Measurements from ENCODE around the gene FBL. TPM values are rescaled to one million over a fixed set of nuclear protein-coding genes. Genes with fewer than 3 reads are reported as not detected.
"Not testable (repeated sequence)": the region's sequence is repeated elsewhere in the genome, so short reads cannot be mapped to it uniquely, and the experiment has no call there.

The FBL gene
- total RNA-seq, 1 experiment from 2014 or later, result 4,927 TPM

DNA sequence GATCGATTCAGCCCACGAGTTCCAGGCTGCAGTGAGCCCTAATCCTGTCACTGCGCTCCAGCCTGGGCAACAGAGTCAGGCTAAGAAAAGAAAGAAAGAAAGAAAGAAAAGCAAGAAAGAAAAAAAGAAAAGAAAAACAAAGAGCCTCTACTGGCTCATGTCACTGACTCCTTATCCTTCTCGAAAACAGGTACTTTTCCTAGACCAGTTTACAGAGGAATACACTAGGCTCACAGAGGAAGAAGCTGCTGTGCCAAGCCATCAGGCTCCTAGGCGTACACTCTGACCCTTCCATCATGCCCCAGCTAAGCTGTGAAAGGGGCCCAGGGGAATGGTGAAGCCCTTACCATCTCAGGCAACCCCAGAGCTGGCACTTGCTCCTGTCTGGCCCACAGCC, 46.3 kb upstream of the FBL start:
- in situ Hi-C loops (cut with HindIII; ENCODE audit: low pct_unique_long_range_greater_than_20kb, low sequenced_read_pairs); DNase-seq (ENCODE audit: low read depth, low spot score); H3K9me3 ChIP-seq (ENCODE audit: control insufficient read depth, insufficient read depth, low read depth, low read length); H3K27me3 ChIP-seq (ENCODE audit: control insufficient read depth, insufficient read depth, low read length); H3K27ac ChIP-seq (ENCODE audit: low read length); H3K36me3 ChIP-seq (ENCODE audit: control insufficient read depth, insufficient read depth, low read length); H3K4me3 ChIP-seq (ENCODE audit: low read depth in 2 of 2, low read length in 2 of 2); BruUV-seq (replicated peaks); H3K4me1 ChIP-seq (ENCODE audit: control insufficient read depth, insufficient read depth, low read length): not testable (repeated sequence)
- CTCF ChIA-PET, result interaction anchor here (0.6 to 4.9 kb wide), 4 partner anchors 11 to 100 kb away, joined by 3 to 37 read pairs (median 4); partner anchors contain the start of gene PSMC4
- POLR2A ChIA-PET, result interaction anchor here (0.6 kb wide), 2 partner anchors 180 to 447 kb away, joined by 4 to 12 read pairs; partner anchors contain the start of gene SUPT5H
- peak; percentile 5 for ATAC-seq
- intact Hi-C loops (cut with micrococcal nuclease; ENCODE audit: unreplicated experiment), result loop anchor here (10.0 kb wide), 1 partner anchor 242 kb away; no protein-coding TSS in a partner anchor

DNA sequence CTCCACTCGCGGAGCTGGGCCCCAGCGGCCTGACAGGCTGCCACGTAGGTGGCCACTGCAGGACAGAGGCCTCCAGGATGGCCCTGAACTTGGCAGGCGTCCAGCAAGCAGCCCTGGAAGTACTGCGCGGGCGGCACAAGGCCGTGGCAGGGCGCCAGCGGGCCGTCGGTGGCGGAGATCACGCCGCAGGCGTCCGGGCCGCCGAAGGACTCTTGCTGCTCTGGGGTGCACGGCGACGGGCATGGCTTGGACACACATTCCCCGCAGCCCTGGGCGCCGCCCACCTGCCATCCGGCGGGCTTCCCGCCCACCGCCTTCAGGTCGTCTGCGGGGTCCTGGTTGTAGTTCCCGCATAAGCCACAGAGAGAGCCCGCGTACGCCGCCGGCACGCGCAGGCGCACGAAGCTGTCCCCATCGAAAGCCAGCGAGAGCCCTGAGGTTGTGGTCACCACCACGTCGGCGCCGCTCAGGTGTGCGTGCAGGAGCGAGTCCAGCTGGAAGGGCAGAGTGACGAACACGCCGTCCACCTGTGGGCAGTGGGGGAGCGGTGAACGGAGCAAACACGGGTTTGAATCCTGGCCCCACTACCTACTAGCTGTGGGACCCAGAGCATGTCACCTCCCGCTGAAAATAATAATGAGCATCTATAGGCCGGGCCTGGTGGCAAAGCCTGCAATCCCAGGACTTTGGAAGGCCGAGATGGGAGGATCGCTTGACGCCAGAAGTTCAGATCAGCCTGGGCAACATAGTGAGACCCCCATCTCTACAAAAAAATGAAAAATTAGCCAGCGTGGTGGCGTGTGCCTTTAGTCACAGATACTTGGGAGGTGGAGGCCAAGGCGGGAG, 45.7 kb upstream of the FBL start:
- H3K4me3 ChIP-seq (ENCODE audit: low read depth in 2 of 2, low read length in 2 of 2), result peak overlapping the region; percentile 0 to 4; a peak in 3 of 4 replicates
- in situ Hi-C loops (cut with HindIII; ENCODE audit: low pct_unique_long_range_greater_than_20kb, low sequenced_read_pairs); H3K36me3 ChIP-seq (ENCODE audit: control insufficient read depth, insufficient read depth, low read length); H3K4me1 ChIP-seq (ENCODE audit: control insufficient read depth, insufficient read depth, low read length); BruUV-seq (replicated peaks); H3K9me3 ChIP-seq (ENCODE audit: control insufficient read depth, insufficient read depth, low read depth, low read length); H3K27ac ChIP-seq (ENCODE audit: low read length); DNase-seq (ENCODE audit: low read depth, low spot score); H3K27me3 ChIP-seq (ENCODE audit: control insufficient read depth, insufficient read depth, low read length): not testable (repeated sequence)
- CTCF ChIA-PET, result interaction anchor here (0.6 to 4.9 kb wide), 6 partner anchors 11 to 99 kb away, joined by 3 to 37 read pairs (median 4); partner anchors contain the start of gene PSMC4
- intact Hi-C loops (cut with micrococcal nuclease; ENCODE audit: unreplicated experiment), result loop anchor here (10.0 kb wide), 1 partner anchor 243 kb away; no protein-coding TSS in a partner anchor
- ATAC-seq, result peak; percentile 39
- POLR2A ChIA-PET, result interaction anchor here (0.6 kb wide), 2 partner anchors 447 to 802 kb away, joined by 4 read pairs; partner anchors contain the start of gene SUPT5H

DNA sequence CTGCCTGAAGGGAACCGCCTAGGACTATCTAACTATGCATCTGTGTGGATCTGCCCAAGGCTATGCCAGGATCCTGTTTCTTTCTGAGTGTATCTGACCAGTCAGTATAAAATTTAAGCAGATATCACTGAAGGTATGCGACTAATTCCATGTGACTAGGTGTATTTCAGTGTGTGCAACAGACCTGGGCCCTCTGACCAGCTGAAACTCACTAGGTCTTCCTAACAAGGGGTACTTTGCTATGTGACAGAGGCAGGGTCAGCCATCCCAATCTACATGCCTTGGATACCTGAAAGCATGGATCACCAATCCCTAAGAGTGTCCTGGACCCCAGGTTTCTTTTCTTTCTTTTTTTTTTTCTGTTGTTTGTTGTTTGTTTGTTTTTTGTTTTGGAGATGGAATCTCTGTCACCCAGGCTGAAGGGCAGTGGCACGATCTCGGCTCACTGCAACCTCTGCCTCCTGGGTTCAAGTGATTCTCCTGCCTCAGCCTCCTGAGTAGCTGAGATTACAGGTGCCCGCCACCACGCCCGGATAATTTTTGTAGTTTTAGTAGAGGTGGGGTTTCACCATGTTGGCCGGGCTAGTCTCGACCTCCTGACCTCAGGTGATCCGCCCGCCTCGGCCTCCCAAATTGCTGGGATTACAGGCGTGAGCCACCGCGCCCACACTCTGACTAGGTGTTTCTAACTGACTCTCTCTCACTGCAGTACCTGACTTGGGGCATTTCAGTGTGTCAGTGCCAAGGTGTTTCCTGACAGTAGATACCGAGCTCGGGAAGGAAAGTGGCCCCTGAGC, 44.8 kb upstream of the FBL start:
- in situ Hi-C loops (cut with HindIII; ENCODE audit: low pct_unique_long_range_greater_than_20kb, low sequenced_read_pairs) (no loop called here), intact Hi-C loops (cut with micrococcal nuclease; ENCODE audit: unreplicated experiment) (loop anchor here (10.0 kb wide), 1 partner anchor 244 kb away; no protein-coding TSS in a partner anchor)
- POLR2A ChIA-PET, result interaction anchor here (0.6 to 0.7 kb wide), 5 partner anchors 28 to 1272 kb away, joined by 3 to 9 read pairs (median 5); partner anchors contain the start of gene EIF3K
- Histone ChIP-seq H3K27ac (ENCODE audit: low read length) (no peak overlapping the region), H3K9me3 (ENCODE audit: control insufficient read depth, insufficient read depth, low read depth, low read length) (no peaks in the 10 kb centered on the region), H3K27me3 (ENCODE audit: control insufficient read depth, insufficient read depth, low read length) (no peaks in the 10 kb centered on the region), H3K36me3 (ENCODE audit: control insufficient read depth, insufficient read depth, low read length) (no peaks in the 10 kb centered on the region), H3K4me3 (ENCODE audit: low read depth in 2 of 2, low read length in 2 of 2) (no peak overlapping the region), H3K4me1 (ENCODE audit: control insufficient read depth, insufficient read depth, low read length) (no peaks in the 10 kb centered on the region)
- no peak for ATAC-seq
- no TSS peak for BruUV-seq (replicated peaks)
- CTCF ChIA-PET, result interaction anchor here (0.5 to 4.9 kb wide), 8 partner anchors 35 to 412 kb away, joined by 3 to 37 read pairs (median 5); partner anchors contain the start of genes PSMC4 and TIMM50
- DNase-seq (ENCODE audit: low read depth, low spot score), result no peak
- TF ChIP-seq, protein P1, sequence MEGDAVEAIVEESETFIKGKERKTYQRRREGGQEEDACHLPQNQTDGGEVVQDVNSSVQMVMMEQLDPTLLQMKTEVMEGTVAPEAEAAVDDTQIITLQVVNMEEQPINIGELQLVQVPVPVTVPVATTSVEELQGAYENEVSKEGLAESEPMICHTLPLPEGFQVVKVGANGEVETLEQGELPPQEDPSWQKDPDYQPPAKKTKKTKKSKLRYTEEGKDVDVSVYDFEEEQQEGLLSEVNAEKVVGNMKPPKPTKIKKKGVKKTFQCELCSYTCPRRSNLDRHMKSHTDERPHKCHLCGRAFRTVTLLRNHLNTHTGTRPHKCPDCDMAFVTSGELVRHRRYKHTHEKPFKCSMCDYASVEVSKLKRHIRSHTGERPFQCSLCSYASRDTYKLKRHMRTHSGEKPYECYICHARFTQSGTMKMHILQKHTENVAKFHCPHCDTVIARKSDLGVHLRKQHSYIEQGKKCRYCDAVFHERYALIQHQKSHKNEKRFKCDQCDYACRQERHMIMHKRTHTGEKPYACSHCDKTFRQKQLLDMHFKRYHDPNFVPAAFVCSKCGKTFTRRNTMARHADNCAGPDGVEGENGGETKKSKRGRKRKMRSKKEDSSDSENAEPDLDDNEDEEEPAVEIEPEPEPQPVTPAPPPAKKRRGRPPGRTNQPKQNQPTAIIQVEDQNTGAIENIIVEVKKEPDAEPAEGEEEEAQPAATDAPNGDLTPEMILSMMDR (IDR thresholded peaks at IDR 0.05), result no peak
- TF ChIP-seq REST (IDR thresholded peaks at IDR 0.05; ENCODE audit: insufficient read depth in 1 of 2, low read depth in 2 of 2, low read length in 1 of 2), result no peak
- TF ChIP-seq POLR2AphosphoS5 (IDR thresholded peaks at IDR 0.05; ENCODE audit: low read depth, low read length), result no peak
- TF ChIP-seq SIN3A (IDR thresholded peaks at IDR 0.05; ENCODE audit: borderline replicate concordance, insufficient read depth, low read depth, low read length), result no peak
- no peak for TF ChIP-seq TCF7L2 (IDR thresholded peaks at IDR 0.05; ENCODE audit: low read depth, low read length)

DNA sequence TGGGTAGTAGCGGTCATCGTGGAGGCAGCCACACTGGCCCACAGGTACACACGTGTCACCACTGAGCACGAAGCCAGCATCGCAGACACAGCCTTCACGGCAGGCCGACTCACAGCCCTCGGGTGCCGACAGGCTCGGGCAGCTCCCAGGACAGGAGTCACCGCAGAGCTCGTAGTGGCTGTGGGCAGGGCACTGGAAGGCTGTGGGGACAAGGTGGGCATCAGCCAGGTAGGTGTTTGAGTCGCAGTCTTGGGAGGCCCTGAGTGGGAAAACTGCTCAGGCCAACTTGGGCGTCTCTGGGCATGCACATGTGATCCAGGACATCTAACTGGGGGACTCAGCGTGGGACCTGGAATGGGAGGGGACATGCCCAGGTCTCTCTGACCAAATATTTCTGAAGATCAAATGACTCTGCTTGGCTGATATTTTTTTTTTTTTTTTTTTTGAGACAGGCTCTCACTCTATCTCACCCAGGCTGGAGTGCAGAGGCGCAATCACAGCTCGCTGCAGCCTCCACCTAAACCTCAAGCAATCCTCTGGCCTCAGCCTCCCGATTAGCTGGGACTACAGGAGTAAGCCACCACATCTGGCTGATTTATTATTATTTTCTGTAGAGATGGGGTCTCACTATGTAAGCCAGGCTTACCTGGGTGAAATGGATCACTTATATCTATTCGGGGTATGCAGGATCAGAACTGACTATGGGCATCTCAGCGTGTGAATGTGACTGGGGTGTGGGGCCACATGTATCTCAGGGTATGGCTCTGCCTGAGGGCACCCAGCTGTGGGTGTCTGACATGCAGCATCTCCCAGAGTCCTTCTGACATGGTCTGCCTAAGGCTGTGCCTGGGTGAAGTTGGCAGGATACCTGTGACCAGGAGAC, 43.9 kb upstream of the FBL start:
- H3K4me1 ChIP-seq (ENCODE audit: control insufficient read depth, insufficient read depth, low read length); BruUV-seq (replicated peaks); H3K4me3 ChIP-seq (ENCODE audit: low read depth in 2 of 2, low read length in 2 of 2); H3K27me3 ChIP-seq (ENCODE audit: control insufficient read depth, insufficient read depth, low read length); H3K27ac ChIP-seq (ENCODE audit: low read length); DNase-seq (ENCODE audit: low read depth, low spot score); in situ Hi-C loops (cut with HindIII; ENCODE audit: low pct_unique_long_range_greater_than_20kb, low sequenced_read_pairs); H3K9me3 ChIP-seq (ENCODE audit: control insufficient read depth, insufficient read depth, low read depth, low read length); H3K36me3 ChIP-seq (ENCODE audit: control insufficient read depth, insufficient read depth, low read length): not testable (repeated sequence)
- ChIA-PET POLR2A (interaction anchor here (0.7 kb wide), 2 partner anchors 433 to 1272 kb away, joined by 9 read pairs; partner anchors contain the start of gene EIF3K), CTCF (interaction anchor here (0.5 to 4.9 kb wide), 8 partner anchors 36 to 409 kb away, joined by 3 to 37 read pairs (median 4); partner anchors contain the start of genes PSMC4 and TIMM50)
- peak; percentile 3 for ATAC-seq
- intact Hi-C loops (cut with micrococcal nuclease; ENCODE audit: unreplicated experiment), result loop anchor here (10.0 kb wide), 1 partner anchor 245 kb away; no protein-coding TSS in a partner anchor

All from Panc1 (cell line).